Measurements from ENCODE around the gene SUCO.

DNA sequence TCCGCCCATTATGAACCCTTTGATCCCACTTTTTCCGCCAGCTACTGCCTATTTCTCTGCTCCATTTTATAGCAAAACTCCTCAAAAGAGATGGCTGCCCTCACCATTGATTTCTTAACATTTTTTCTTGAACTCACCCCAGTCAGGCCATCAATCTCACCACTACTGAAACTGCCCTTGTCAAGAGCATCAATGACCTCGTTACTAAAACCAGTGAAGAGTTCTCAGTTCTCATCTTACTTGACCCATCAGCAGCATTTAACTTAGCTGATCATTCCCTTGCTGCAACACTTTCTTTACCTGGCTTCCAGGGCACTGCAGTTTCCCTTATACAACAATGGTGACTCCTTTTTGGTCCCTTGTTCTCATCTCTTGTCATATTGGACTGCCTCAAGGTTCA, 90.8 kb downstream of the SUCO start:
- TF ChIP-seq, protein P1, sequence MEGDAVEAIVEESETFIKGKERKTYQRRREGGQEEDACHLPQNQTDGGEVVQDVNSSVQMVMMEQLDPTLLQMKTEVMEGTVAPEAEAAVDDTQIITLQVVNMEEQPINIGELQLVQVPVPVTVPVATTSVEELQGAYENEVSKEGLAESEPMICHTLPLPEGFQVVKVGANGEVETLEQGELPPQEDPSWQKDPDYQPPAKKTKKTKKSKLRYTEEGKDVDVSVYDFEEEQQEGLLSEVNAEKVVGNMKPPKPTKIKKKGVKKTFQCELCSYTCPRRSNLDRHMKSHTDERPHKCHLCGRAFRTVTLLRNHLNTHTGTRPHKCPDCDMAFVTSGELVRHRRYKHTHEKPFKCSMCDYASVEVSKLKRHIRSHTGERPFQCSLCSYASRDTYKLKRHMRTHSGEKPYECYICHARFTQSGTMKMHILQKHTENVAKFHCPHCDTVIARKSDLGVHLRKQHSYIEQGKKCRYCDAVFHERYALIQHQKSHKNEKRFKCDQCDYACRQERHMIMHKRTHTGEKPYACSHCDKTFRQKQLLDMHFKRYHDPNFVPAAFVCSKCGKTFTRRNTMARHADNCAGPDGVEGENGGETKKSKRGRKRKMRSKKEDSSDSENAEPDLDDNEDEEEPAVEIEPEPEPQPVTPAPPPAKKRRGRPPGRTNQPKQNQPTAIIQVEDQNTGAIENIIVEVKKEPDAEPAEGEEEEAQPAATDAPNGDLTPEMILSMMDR (conservative IDR thresholded peaks at IDR 0.05; ENCODE audit: low read depth in 2 of 2) = no peak
- TF ChIP-seq EZH2phosphoT487 (IDR thresholded peaks at IDR 0.05; ENCODE audit: unreplicated experiment) = no peak
- TF ChIP-seq ZNF114 (CRISPR knock-in tag; IDR thresholded peaks at IDR 0.05) = no peak
- TF ChIP-seq, protein P2, sequence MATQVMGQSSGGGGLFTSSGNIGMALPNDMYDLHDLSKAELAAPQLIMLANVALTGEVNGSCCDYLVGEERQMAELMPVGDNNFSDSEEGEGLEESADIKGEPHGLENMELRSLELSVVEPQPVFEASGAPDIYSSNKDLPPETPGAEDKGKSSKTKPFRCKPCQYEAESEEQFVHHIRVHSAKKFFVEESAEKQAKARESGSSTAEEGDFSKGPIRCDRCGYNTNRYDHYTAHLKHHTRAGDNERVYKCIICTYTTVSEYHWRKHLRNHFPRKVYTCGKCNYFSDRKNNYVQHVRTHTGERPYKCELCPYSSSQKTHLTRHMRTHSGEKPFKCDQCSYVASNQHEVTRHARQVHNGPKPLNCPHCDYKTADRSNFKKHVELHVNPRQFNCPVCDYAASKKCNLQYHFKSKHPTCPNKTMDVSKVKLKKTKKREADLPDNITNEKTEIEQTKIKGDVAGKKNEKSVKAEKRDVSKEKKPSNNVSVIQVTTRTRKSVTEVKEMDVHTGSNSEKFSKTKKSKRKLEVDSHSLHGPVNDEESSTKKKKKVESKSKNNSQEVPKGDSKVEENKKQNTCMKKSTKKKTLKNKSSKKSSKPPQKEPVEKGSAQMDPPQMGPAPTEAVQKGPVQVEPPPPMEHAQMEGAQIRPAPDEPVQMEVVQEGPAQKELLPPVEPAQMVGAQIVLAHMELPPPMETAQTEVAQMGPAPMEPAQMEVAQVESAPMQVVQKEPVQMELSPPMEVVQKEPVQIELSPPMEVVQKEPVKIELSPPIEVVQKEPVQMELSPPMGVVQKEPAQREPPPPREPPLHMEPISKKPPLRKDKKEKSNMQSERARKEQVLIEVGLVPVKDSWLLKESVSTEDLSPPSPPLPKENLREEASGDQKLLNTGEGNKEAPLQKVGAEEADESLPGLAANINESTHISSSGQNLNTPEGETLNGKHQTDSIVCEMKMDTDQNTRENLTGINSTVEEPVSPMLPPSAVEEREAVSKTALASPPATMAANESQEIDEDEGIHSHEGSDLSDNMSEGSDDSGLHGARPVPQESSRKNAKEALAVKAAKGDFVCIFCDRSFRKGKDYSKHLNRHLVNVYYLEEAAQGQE (IDR thresholded peaks at IDR 0.05; ENCODE audit: unreplicated experiment) = no peak
- no peak for TF ChIP-seq POLR2AphosphoS5 (IDR thresholded peaks at IDR 0.05; ENCODE audit: low read depth)
- no peak for TF ChIP-seq NANOG (IDR thresholded peaks at IDR 0.05; ENCODE audit: borderline replicate concordance)
- no peak for TF ChIP-seq EZH2 (IDR thresholded peaks at IDR 0.05; ENCODE audit: low read depth, unreplicated experiment)
- no peak for TF ChIP-seq JUNB (IDR thresholded peaks at IDR 0.05; ENCODE audit: unreplicated experiment)
